HG03064 (cell line): Measurements from ENCODE around the gene HMGCL.

Experiments
- ATAC-seq: cut with Tn5 transposase; IDR thresholded peaks from one replicate; pipeline ENCODE4 v1.9.1; 2021; ENCODE audit warnings: low read depth; ENCODE audit not compliant: unreplicated experiment

HMGCL gene

GRCh38 chr1:23779826-23780371 is 45.3 kb downstream of the HMGCL start:
- ATAC-seq, result no peak

GRCh38 chr1:23777979-23778814 is 47.0 kb downstream of the HMGCL start, which contains the start of gene PITHD1:
PITHD1 (plus strand) TSS chr1:23778418; CDS start chr1:23778516, 98 bp downstream.
- ATAC-seq, result peak; percentile 50

GRCh38 chr1:23776217-23776616 is 49.0 kb downstream of the HMGCL start:
- no peak for ATAC-seq

- no peak for ATAC-seq
These were observed 50.9 kb downstream of the HMGCL start for GRCh38 chr1:23774174-23774880.

GRCh38 chr1:23772854-23773242 is 52.4 kb downstream of the HMGCL start:
- no peak for ATAC-seq

GRCh38 chr1:23772049-23772853 is 53.0 kb downstream of the HMGCL start:
- no peak for ATAC-seq

GRCh38 chr1:23768733-23769132 is 56.5 kb downstream of the HMGCL start:
- no peak for ATAC-seq

GRCh38 chr1:23763041-23763577 is 62.1 kb downstream of the HMGCL start:
- no peak for ATAC-seq

- no peak for ATAC-seq
These were observed 66.0 kb downstream of the HMGCL start for GRCh38 chr1:23759277-23759676.

GRCh38 chr1:23757812-23758211 is 67.4 kb downstream of the HMGCL start:
- ATAC-seq, result no peak

- no peak for ATAC-seq
These were observed 68.6 kb downstream of the HMGCL start for GRCh38 chr1:23756676-23757075.

GRCh38 chr1:23752909-23753308 is 72.3 kb downstream of the HMGCL start:
- no peak for ATAC-seq
